HUES6 (cell line): ENCODE data around the gene ENPP6.

Experiments used
- H3K27ac ChIP-seq: 2 replicates; pipeline ENCODE4 v1.7.0; 2013; ENCODE audit warnings: low read depth, mild to moderate bottlenecking, low read length, inconsistent platforms
- H3K27me3 ChIP-seq: 2 replicates; pipeline ENCODE4 v1.6.1; 2013; ENCODE audit warnings: low read length; ENCODE audit not compliant: control insufficient read depth, insufficient read depth
- H3K36me3 ChIP-seq: 2 replicates; pipeline ENCODE4 v1.6.1; 2013; ENCODE audit warnings: low read length; ENCODE audit not compliant: control insufficient read depth, insufficient read depth
- H3K4me1 ChIP-seq: 2 replicates; pipeline ENCODE4 v1.6.1; 2013; ENCODE audit warnings: low read length; ENCODE audit not compliant: control insufficient read depth, insufficient read depth
- H3K4me3 ChIP-seq: 2 replicates; pipeline ENCODE4 v1.5.1; 2013; ENCODE audit warnings: low read depth, low read length
- H3K9ac ChIP-seq: one replicate; pipeline ENCODE4 v1.6.1; 2013; ENCODE audit warnings: mild to moderate bottlenecking, low read length
- H3K9me3 ChIP-seq: 2 replicates; pipeline ENCODE4 v1.6.1; 2013; ENCODE audit warnings: low read depth, low read length; ENCODE audit not compliant: control insufficient read depth, insufficient read depth

The ENPP6 gene

GRCh38 chr4:184115399-184115798 lies 102.3 kb downstream of the ENPP6 start:
- no peaks in the 10 kb centered on the region for H3K4me1 ChIP-seq
- no peaks in the 10 kb centered on the region for H3K27me3 ChIP-seq
- H3K36me3 ChIP-seq: no peaks in the 10 kb centered on the region
- H3K9ac ChIP-seq: no peak overlapping the region
- H3K4me3 ChIP-seq: no peak overlapping the region
- no peaks in the 10 kb centered on the region for H3K9me3 ChIP-seq
- no peak overlapping the region for H3K27ac ChIP-seq

- no peak overlapping the region for H3K4me3 ChIP-seq
- no peaks in the 10 kb centered on the region for H3K4me1 ChIP-seq
- H3K36me3 ChIP-seq: no peaks in the 10 kb centered on the region
- no peaks in the 10 kb centered on the region for H3K9me3 ChIP-seq
- H3K27ac ChIP-seq: no peak overlapping the region
- no peaks in the 10 kb centered on the region for H3K27me3 ChIP-seq
- no peak overlapping the region for H3K9ac ChIP-seq
Measured at GRCh38 chr4:184114431-184114830, 103.2 kb downstream of the ENPP6 start.

- Histone ChIP-seq H3K9me3 (no peaks in the 10 kb centered on the region), H3K4me3 (no peak overlapping the region), H3K36me3 (no peaks in the 10 kb centered on the region), H3K27me3 (no peaks in the 10 kb centered on the region), H3K9ac (no peak overlapping the region), H3K4me1 (no peaks in the 10 kb centered on the region), H3K27ac (no peak overlapping the region)
Measured at GRCh38 chr4:184112006-184112550, 105.6 kb downstream of the ENPP6 start.

- Histone ChIP-seq H3K4me3 (no peak overlapping the region), H3K27me3 (no peaks in the 10 kb centered on the region), H3K9ac (no peak overlapping the region), H3K36me3 (no peaks in the 10 kb centered on the region), H3K4me1 (no peaks in the 10 kb centered on the region), H3K27ac (no peak overlapping the region), H3K9me3 (no peaks in the 10 kb centered on the region)
Measured at GRCh38 chr4:184111233-184111832, 106.3 kb downstream of the ENPP6 start.

- H3K36me3 ChIP-seq: no peaks in the 10 kb centered on the region
- H3K4me1 ChIP-seq: no peaks in the 10 kb centered on the region
- H3K9ac ChIP-seq: no peak overlapping the region
- H3K27me3 ChIP-seq: no peaks in the 10 kb centered on the region
- H3K4me3 ChIP-seq: no peak overlapping the region
- H3K27ac ChIP-seq: no peak overlapping the region
- no peaks in the 10 kb centered on the region for H3K9me3 ChIP-seq
Measured at GRCh38 chr4:184110452-184111224, 107.0 kb downstream of the ENPP6 start.

GRCh38 chr4:184108006-184108501 lies 109.6 kb downstream of the ENPP6 start:
- H3K9ac ChIP-seq: no peak overlapping the region
- H3K4me1 ChIP-seq: no peaks in the 10 kb centered on the region
- no peak overlapping the region for H3K27ac ChIP-seq
- no peak overlapping the region for H3K4me3 ChIP-seq
- no peaks in the 10 kb centered on the region for H3K36me3 ChIP-seq
- no peaks in the 10 kb centered on the region for H3K9me3 ChIP-seq
- no peaks in the 10 kb centered on the region for H3K27me3 ChIP-seq

- Histone ChIP-seq H3K4me1 (no peaks in the 10 kb centered on the region), H3K4me3 (no peak overlapping the region), H3K36me3 (no peaks in the 10 kb centered on the region), H3K9ac (no peak overlapping the region), H3K27me3 (no peaks in the 10 kb centered on the region), H3K9me3 (no peaks in the 10 kb centered on the region), H3K27ac (no peak overlapping the region)
Measured at GRCh38 chr4:184104419-184105101, 113.1 kb downstream of the ENPP6 start.

GRCh38 chr4:184103527-184104264 lies 114.0 kb downstream of the ENPP6 start:
- H3K4me3 ChIP-seq: no peak overlapping the region
- no peak overlapping the region for H3K27ac ChIP-seq
- H3K36me3 ChIP-seq: no peaks in the 10 kb centered on the region

GRCh38 chr4:184102927-184103326 lies 114.7 kb downstream of the ENPP6 start:
- H3K36me3 ChIP-seq: no peaks in the 10 kb centered on the region
- H3K4me1 ChIP-seq: no peaks in the 10 kb centered on the region
- H3K4me3 ChIP-seq: no peak overlapping the region
- no peaks in the 10 kb centered on the region for H3K27me3 ChIP-seq
- H3K9me3 ChIP-seq: no peaks in the 10 kb centered on the region
- no peak overlapping the region for H3K9ac ChIP-seq
- H3K27ac ChIP-seq: no peak overlapping the region

More at GRCh38 chr4:184103527-184104264, 114.0 kb downstream of the ENPP6 start:
- Histone ChIP-seq H3K9ac (no peak overlapping the region), H3K9me3 (no peaks in the 10 kb centered on the region), H3K27me3 (no peaks in the 10 kb centered on the region), H3K4me1 (no peaks in the 10 kb centered on the region)

- no peaks in the 10 kb centered on the region for H3K4me1 ChIP-seq
- H3K9ac ChIP-seq: no peak overlapping the region
- no peaks in the 10 kb centered on the region for H3K9me3 ChIP-seq
- H3K36me3 ChIP-seq: no peaks in the 10 kb centered on the region
- H3K4me3 ChIP-seq: no peak overlapping the region
- H3K27ac ChIP-seq: no peak overlapping the region
- no peaks in the 10 kb centered on the region for H3K27me3 ChIP-seq
Measured at GRCh38 chr4:184102488-184102887, 115.2 kb downstream of the ENPP6 start.
